Gastrocnemius medialis (tissue), 4 donors: ENCODE results near the gene AMFR.

Experiments used
- CTCF ChIP-seq, 5 experiments: fragments of 450-650 bp in 3 of 5; fragments of 200-600 bp in 2 of 5; sonication (generic) in 2 of 5; IDR thresholded peaks in 4 of 5; conservative IDR thresholded peaks in 1 of 5; 1 replicate in 4 of 5; 2 replicates in 1 of 5; pipeline ENCODE4 v1.5.1; 2016 to 2019; ENCODE audit warnings: antibody characterized with exemption in 5 of 5, mild to moderate bottlenecking in 3 of 5, moderate library complexity in 3 of 5
- POLR2A ChIP-seq, 2 donors: fragments of 450-650 bp; IDR thresholded peaks; one replicate each; pipeline ENCODE4 v1.6.1; 2017; ENCODE audit warnings: antibody characterized with exemption in 2 of 2, mild to moderate bottlenecking in 2 of 2, moderate library complexity in 2 of 2

DNA sequence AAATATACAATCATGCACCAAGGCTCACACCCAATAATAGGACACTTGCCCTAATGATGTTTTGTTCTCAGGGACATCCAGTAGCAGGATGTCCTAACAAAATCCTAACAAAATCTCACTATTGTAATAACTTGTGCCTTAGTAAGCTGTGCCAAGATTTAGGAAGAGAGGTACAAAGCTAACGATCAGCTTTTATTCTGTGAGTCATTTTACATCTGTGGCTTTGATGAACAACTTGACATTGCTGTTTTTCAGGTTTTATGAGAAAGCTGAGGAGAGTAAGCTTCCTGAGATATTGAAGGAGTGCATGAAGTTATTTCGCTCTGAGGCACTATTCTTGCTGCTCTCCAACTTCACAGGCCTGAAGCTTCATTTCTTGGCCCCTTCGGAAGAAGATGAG is 44.9 kb upstream of the AMFR start:
- no peak for TF ChIP-seq CTCF (IDR thresholded peaks at IDR 0.05 in 4 of 5, conservative IDR thresholded peaks at IDR 0.05 in 1 of 5)
- no peak for TF ChIP-seq POLR2A (IDR thresholded peaks at IDR 0.05)
